Right lobe of liver (tissue), 4 donors: ENCODE measurements around the gene EPHX1.

Source experiments
- CTCF ChIP-seq, 4 donors: fragments of 200-600 bp in 3 of 4; fragments of 450-650 bp in 1 of 4; IDR thresholded peaks; one replicate each; pipeline versions ENCODE4 v1.5.1 to v1.8.0; 2016 to 2022; ENCODE audit warnings: antibody characterized with exemption in 4 of 4, mild to moderate bottlenecking in 2 of 4
- POLR2A ChIP-seq: fragments of 450-650 bp; IDR thresholded peaks from one replicate; pipeline ENCODE4 v1.6.1; 2017; ENCODE audit warnings: antibody characterized with exemption, mild to moderate bottlenecking
- donor health status: DM: no; HTN: no; CAD: no.
- donor health status: DM: no; HTN: no; CAD: no.
- donor health status: DM: no; HTN: yes; CAD: no.

- TF ChIP-seq CTCF (IDR thresholded peaks at IDR 0.05) (no peak), POLR2A (no peak)
Measured at GRCh38 chr1:225823811-225824261, 13.9 kb downstream of the EPHX1 start.
